HL-60 (cell line): ENCODE measurements around the gene ABCD1.

ENCODE experiments used
- GABPA ChIP-seq: IDR thresholded peaks from 2 replicates; pipeline ENCODE4 v1.6.1; 2012; ENCODE audit warnings: low read depth
- POLR2AphosphoS5 ChIP-seq: IDR thresholded peaks from 2 replicates; pipeline ENCODE4 v1.6.1; 2012; ENCODE audit warnings: low read depth
- REST ChIP-seq: IDR thresholded peaks from 2 replicates; pipeline ENCODE4 v1.6.1; 2012; ENCODE audit warnings: low read depth; ENCODE audit not compliant: insufficient replicate concordance
- TF ChIP-seq, protein P1 (sequence below): IDR thresholded peaks from one replicate; pipeline ENCODE4 v1.5.1; 2011; ENCODE audit warnings: low read length, control low read depth, inconsistent platforms; ENCODE audit not compliant: insufficient read depth

DNA sequence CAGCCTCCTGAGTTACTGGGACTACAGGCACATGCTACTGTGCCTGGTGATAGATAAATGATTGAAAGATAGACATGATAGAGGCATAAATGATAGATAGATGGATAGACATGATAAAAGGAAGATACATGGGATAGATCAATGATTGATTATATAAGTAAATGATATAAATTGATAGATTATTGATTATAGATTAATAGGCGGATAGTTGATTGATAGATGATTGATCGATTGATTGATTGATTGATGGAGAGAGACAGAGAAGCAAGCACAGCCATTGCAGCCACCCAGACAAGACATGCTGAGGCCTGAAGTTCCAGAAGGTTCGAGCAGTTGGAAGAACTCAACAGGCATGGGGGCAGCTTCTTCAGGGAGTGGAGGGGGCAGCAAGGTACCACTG is 21.7 kb downstream of the ABCD1 start:
- TF ChIP-seq, protein P1, sequence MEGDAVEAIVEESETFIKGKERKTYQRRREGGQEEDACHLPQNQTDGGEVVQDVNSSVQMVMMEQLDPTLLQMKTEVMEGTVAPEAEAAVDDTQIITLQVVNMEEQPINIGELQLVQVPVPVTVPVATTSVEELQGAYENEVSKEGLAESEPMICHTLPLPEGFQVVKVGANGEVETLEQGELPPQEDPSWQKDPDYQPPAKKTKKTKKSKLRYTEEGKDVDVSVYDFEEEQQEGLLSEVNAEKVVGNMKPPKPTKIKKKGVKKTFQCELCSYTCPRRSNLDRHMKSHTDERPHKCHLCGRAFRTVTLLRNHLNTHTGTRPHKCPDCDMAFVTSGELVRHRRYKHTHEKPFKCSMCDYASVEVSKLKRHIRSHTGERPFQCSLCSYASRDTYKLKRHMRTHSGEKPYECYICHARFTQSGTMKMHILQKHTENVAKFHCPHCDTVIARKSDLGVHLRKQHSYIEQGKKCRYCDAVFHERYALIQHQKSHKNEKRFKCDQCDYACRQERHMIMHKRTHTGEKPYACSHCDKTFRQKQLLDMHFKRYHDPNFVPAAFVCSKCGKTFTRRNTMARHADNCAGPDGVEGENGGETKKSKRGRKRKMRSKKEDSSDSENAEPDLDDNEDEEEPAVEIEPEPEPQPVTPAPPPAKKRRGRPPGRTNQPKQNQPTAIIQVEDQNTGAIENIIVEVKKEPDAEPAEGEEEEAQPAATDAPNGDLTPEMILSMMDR: no peak
- no peak for TF ChIP-seq REST
- TF ChIP-seq GABPA: no peak
- TF ChIP-seq POLR2AphosphoS5: no peak
